ENCODE measurements around the gene ITPRIPL2. TPM values are rescaled to one million over a fixed set of nuclear protein-coding genes. Genes with fewer than 3 reads are reported as not detected.

ITPRIPL2 gene
- total and polyA plus RNA-seq, 2 of the 13 experiments (the other 11 are each of a cell fraction or from before 2014, with no cell fraction given) = 5.9 to 12.6 TPM

DNA sequence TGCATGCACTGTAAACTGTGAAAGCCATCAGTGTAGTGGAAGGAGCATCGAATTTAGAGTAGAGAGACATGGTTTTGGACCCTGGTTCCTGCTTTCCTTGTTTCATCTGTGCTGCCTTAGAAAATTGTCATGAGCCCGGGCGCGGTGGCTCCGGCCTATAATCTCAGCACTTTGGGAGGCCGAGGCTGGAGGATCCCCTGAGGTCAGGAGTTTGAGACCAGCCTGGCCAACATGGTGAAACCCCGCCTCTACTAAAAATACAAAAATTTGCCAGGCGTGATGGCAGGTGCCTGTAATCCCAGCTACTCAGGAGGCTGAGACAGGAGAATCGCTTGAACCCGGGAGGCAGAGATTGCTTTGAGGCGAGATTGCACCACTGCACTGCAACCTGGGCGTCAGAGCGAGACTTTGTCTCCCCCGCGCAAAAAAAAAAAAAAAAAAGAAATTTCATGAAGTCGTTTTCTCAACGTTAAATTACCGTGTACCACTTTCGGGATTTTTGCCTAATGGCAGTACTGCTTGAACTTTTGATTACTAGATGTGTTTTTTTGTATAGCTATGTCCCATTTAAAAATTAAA lies 45.4 kb upstream of the ITPRIPL2 start:
- FAIRE-seq (no peak), ATAC-seq (no peak), DNase-seq (ENCODE audit: low spot score) (no peak)
- ChIA-PET POLR2A (interaction anchor here (0.7 to 1.9 kb wide), 9 partner anchors 20 to 268 kb away, joined by 3 to 14 read pairs (median 4); partner anchors contain the start of genes ITPRIPL2 and SMG1), CTCF (ENCODE audit: low intra/inter-chr PET ratio, low total read pairs) (interaction anchor here (2.3 kb wide), 1 partner anchor 85 kb away, joined by 23 read pairs; the partner anchor contains the start of gene TMC7)
- H3K9ac ChIP-seq (ENCODE audit: insufficient read depth, low read depth, low read length) = peak overlapping the region; percentile 98
- no peaks in the 10 kb centered on the region for H3K9me3 ChIP-seq (ENCODE audit: low read length)
- peaks cover 24% of the 10 kb centered on the region for H3K4me1 ChIP-seq (ENCODE audit: insufficient read depth, low read length)
- no peaks in the 10 kb centered on the region for H4K20me1 ChIP-seq (ENCODE audit: insufficient read depth, low read length)
- no TSS peak for BruUV-seq (replicated peaks)
- peak overlapping the region; percentile 86 for H3K4me2 ChIP-seq (ENCODE audit: low read depth, low read length)
- peaks cover 5 to 8% of the 10 kb centered on the region in 2 experiments; a peak in 4 of 5 replicates for H3K36me3 ChIP-seq (replicated peaks in 1 of 2; ENCODE audit: control insufficient read depth in 1 of 2, insufficient read depth in 2 of 2, low read length in 2 of 2)
- in situ Hi-C loops (cut with HindIII; ENCODE audit: extremely low pct_ligation_motif_present, low pct_unique_long_range_greater_than_20kb) = no loop called here
- H3K4me3 ChIP-seq (replicated peaks in 1 of 3; ENCODE audit: insufficient read depth in 1 of 3, low read depth in 2 of 3, low read length in 3 of 3) = peak overlapping the region; percentile 66 to 87 (median 86)
- H3K27me3 ChIP-seq (ENCODE audit: control insufficient read depth in 1 of 2, insufficient read depth in 2 of 2, low read length in 2 of 2) = no peaks in the 10 kb centered on the region; a peak in 1 of 5 replicates
- peak overlapping the region; percentile 57 for H2AFZ ChIP-seq (ENCODE audit: low read length)
- peaks cover 11% of the 10 kb centered on the region for H3K79me2 ChIP-seq (ENCODE audit: insufficient read depth, low read length)
- H3K27ac ChIP-seq (ENCODE audit: extremely low read length, insufficient read depth, low read length) = peak overlapping the region; percentile 96
- intact Hi-C loops (cut with micrococcal nuclease; ENCODE audit: unreplicated experiment) = no loop called here
- 44% methylated on average over 19 of the region's 19 CpGs for WGBS (ENCODE audit: low lambda C conversion rate)
- TF ChIP-seq, protein P1, sequence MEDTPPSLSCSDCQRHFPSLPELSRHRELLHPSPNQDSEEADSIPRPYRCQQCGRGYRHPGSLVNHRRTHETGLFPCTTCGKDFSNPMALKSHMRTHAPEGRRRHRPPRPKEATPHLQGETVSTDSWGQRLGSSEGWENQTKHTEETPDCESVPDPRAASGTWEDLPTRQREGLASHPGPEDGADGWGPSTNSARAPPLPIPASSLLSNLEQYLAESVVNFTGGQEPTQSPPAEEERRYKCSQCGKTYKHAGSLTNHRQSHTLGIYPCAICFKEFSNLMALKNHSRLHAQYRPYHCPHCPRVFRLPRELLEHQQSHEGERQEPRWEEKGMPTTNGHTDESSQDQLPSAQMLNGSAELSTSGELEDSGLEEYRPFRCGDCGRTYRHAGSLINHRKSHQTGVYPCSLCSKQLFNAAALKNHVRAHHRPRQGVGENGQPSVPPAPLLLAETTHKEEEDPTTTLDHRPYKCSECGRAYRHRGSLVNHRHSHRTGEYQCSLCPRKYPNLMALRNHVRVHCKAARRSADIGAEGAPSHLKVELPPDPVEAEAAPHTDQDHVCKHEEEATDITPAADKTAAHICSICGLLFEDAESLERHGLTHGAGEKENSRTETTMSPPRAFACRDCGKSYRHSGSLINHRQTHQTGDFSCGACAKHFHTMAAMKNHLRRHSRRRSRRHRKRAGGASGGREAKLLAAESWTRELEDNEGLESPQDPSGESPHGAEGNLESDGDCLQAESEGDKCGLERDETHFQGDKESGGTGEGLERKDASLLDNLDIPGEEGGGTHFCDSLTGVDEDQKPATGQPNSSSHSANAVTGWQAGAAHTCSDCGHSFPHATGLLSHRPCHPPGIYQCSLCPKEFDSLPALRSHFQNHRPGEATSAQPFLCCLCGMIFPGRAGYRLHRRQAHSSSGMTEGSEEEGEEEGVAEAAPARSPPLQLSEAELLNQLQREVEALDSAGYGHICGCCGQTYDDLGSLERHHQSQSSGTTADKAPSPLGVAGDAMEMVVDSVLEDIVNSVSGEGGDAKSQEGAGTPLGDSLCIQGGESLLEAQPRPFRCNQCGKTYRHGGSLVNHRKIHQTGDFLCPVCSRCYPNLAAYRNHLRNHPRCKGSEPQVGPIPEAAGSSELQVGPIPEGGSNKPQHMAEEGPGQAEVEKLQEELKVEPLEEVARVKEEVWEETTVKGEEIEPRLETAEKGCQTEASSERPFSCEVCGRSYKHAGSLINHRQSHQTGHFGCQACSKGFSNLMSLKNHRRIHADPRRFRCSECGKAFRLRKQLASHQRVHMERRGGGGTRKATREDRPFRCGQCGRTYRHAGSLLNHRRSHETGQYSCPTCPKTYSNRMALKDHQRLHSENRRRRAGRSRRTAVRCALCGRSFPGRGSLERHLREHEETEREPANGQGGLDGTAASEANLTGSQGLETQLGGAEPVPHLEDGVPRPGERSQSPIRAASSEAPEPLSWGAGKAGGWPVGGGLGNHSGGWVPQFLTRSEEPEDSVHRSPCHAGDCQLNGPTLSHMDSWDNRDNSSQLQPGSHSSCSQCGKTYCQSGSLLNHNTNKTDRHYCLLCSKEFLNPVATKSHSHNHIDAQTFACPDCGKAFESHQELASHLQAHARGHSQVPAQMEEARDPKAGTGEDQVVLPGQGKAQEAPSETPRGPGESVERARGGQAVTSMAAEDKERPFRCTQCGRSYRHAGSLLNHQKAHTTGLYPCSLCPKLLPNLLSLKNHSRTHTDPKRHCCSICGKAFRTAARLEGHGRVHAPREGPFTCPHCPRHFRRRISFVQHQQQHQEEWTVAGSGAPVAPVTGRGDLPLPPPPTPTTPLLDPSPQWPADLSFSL (CRISPR knock-in tag; IDR thresholded peaks at IDR 0.05) = 0 out of 2 replicates have a peak, but pooled peaks have one; percentile 12
- TF ChIP-seq ZNF703 (CRISPR knock-in tag; IDR thresholded peaks at IDR 0.05; ENCODE audit: borderline replicate concordance) (peak; percentile 12; the same call in 1 of the 2 replicates), NAIF1 (CRISPR knock-in tag; IDR thresholded peaks at IDR 0.05; ENCODE audit: borderline replicate concordance) (peak; percentile 35; the same call in 1 of the 2 replicates), SRSF9 (IDR thresholded peaks at IDR 0.05; ENCODE audit: borderline replicate concordance, insufficient read depth, low read depth, low read length, poor library complexity, severe bottlenecking) (no peak), TCF7 (IDR thresholded peaks at IDR 0.05; ENCODE audit: low read depth) (no peak), PRDM4 (CRISPR knock-in tag; IDR thresholded peaks at IDR 0.05; ENCODE audit: borderline replicate concordance) (no peak), NFATC3 (CRISPR knock-in tag; IDR thresholded peaks at IDR 0.05) (0 out of 2 replicates have a peak, but pooled peaks have one; percentile 49), GATA4 (IDR thresholded peaks at IDR 0.05; ENCODE audit: borderline replicate concordance, low read depth) (no peak), TERF1 (CRISPR knock-in tag; IDR thresholded peaks at IDR 0.05) (no peak), RBM39 (IDR thresholded peaks at IDR 0.05; ENCODE audit: low read depth, low read length, poor library complexity, severe bottlenecking) (no peak), KDM1A (CRISPR knock-in tag; IDR thresholded peaks at IDR 0.05) (no peak)

All from HepG2 (cell line).